Retinal pigment epithelial cell (primary cell): ENCODE data around the gene FBN1.
A peak's percentile ranks its signal among the peaks of the same experiment; 100 is the strongest.

Experiments
- DNase-seq: peaks from one replicate; pipeline ENCODE4 v3.0.0-alpha.2; 2010; ENCODE audit warnings: low read depth
- H3K4me3 ChIP-seq: 2 replicates; pipeline ENCODE4 v1.5.1; 2011; ENCODE audit warnings: mild to moderate bottlenecking, low read length, control low read depth, moderate library complexity
- CTCF ChIP-seq: conservative IDR thresholded peaks from 2 replicates; pipeline ENCODE4 v1.5.1; 2011; ENCODE audit warnings: low read depth, low read length, control low read depth, inconsistent platforms

Gene FBN1

GRCh38 chr15:48373821-48374451 is 271.6 kb downstream of the FBN1 start:
- TF ChIP-seq CTCF = no peak
- H3K4me3 ChIP-seq = no peak overlapping the region
- peak; percentile 84 for DNase-seq

- no peak for DNase-seq
- no peak overlapping the region for H3K4me3 ChIP-seq
- no peak for TF ChIP-seq CTCF
Measured at GRCh38 chr15:48371961-48372360, 273.5 kb downstream of the FBN1 start.

- no peak for DNase-seq
- no peak for TF ChIP-seq CTCF
- H3K4me3 ChIP-seq = no peak overlapping the region
Measured at GRCh38 chr15:48371550-48371949, 274.0 kb downstream of the FBN1 start.

GRCh38 chr15:48370460-48370859 is 275.0 kb downstream of the FBN1 start:
- no peak overlapping the region for H3K4me3 ChIP-seq
- TF ChIP-seq CTCF = no peak
- DNase-seq = peak; percentile 71

GRCh38 chr15:48367483-48367882 is 278.0 kb downstream of the FBN1 start:
- DNase-seq = no peak
- H3K4me3 ChIP-seq = no peak overlapping the region
- TF ChIP-seq CTCF = no peak

- no peak for DNase-seq
- no peak for TF ChIP-seq CTCF
- no peak overlapping the region for H3K4me3 ChIP-seq
Measured at GRCh38 chr15:48366584-48367312, 278.8 kb downstream of the FBN1 start.

- H3K4me3 ChIP-seq = no peak overlapping the region
- DNase-seq = no peak
- no peak for TF ChIP-seq CTCF
Measured at GRCh38 chr15:48365575-48365974, 279.9 kb downstream of the FBN1 start.
